SH-SY5Y (cell line): ENCODE results near the gene CLEC12A.

Experiments used
- GATA2 ChIP-seq: IDR thresholded peaks from 2 replicates; pipeline ENCODE4 v1.6.1; 2011; ENCODE audit warnings: mild to moderate bottlenecking, low read depth, low read length
- GATA3 ChIP-seq: IDR thresholded peaks from 2 replicates; pipeline ENCODE4 v1.6.1; 2011; ENCODE audit warnings: low read depth, mild to moderate bottlenecking, low read length, moderate library complexity

GRCh38 chr12:9977916-9978315 is 6.7 kb downstream of the CLEC12A start:
- TF ChIP-seq GATA3 (no peak), GATA2 (no peak)
